Stimulated activated CD4-positive, alpha-beta T cell treated with anti-CD3 and anti-CD28 coated beads, TNF-alpha, amount 100 ng/mL, for 24 hours (primary cell): Measurements from ENCODE around the gene RBX1.
A peak's percentile ranks its signal among the peaks of the same experiment; 100 is the strongest.
"Not testable (repeated sequence)": the region's sequence is repeated elsewhere in the genome, so short reads cannot be mapped to it uniquely, and the experiment has no call there.

Experiments
- DNase-seq, 3 experiments: peaks; one replicate each; pipeline ENCODE4 v3.0.0-alpha.2; 2020; ENCODE audit warnings: low read depth in 3 of 3

The RBX1 gene

GRCh38 chr22:40950962-40951794 is at the start of gene RBX1:
TSS of gene RBX1 (plus strand) at chr22:40951378. CDS start at chr22:40951399, 21 bp downstream.
- peak; percentile 96 to 98 (median 98) for DNase-seq

GRCh38 chr22:40904101-40904500 is 47.1 kb upstream of the RBX1 start:
- DNase-seq: no peak

- no peak for DNase-seq
Observed at GRCh38 chr22:40908895-40909294, 42.3 kb upstream of the RBX1 start.

GRCh38 chr22:40911772-40912171 is 39.4 kb upstream of the RBX1 start:
- DNase-seq: no peak

GRCh38 chr22:40912987-40913386 is 38.2 kb upstream of the RBX1 start:
- DNase-seq: not testable (repeated sequence)

- no peak for DNase-seq
Observed at GRCh38 chr22:40919446-40919845, 31.7 kb upstream of the RBX1 start.

GRCh38 chr22:40920526-40920925 is 30.7 kb upstream of the RBX1 start:
- DNase-seq: no peak

- peak in 1 of 3 experiments; percentile 6 for DNase-seq
Observed at GRCh38 chr22:40922484-40923303, 28.5 kb upstream of the RBX1 start.

GRCh38 chr22:40928657-40929056 is 22.5 kb upstream of the RBX1 start:
- no peak for DNase-seq

GRCh38 chr22:40932396-40932795 is 18.8 kb upstream of the RBX1 start:
- DNase-seq: no peak

- DNase-seq: no peak
Observed at GRCh38 chr22:40939202-40939601, 12.0 kb upstream of the RBX1 start.

GRCh38 chr22:40951795-40952605 is 822 bp downstream of the RBX1 start:
- DNase-seq: no peak

- no peak for DNase-seq
Observed at GRCh38 chr22:40953471-40953870, 2.3 kb downstream of the RBX1 start.

- DNase-seq: no peak
Observed at GRCh38 chr22:40954113-40954512, 2.9 kb downstream of the RBX1 start.

GRCh38 chr22:40955571-40955970 is 4.4 kb downstream of the RBX1 start:
- no peak for DNase-seq

GRCh38 chr22:40957601-40958000 is 6.4 kb downstream of the RBX1 start:
- DNase-seq: no peak

GRCh38 chr22:40958299-40958698 is 7.1 kb downstream of the RBX1 start:
- no peak for DNase-seq

- no peak for DNase-seq
Observed at GRCh38 chr22:40960145-40960544, 9.0 kb downstream of the RBX1 start.

GRCh38 chr22:40965936-40966725 is 15.0 kb downstream of the RBX1 start:
- DNase-seq: no peak

- no peak for DNase-seq
Observed at GRCh38 chr22:40966726-40967085, 15.5 kb downstream of the RBX1 start.

GRCh38 chr22:40967111-40967760 is 16.1 kb downstream of the RBX1 start:
- no peak for DNase-seq
